Right lobe of liver (tissue), 4 donors: ENCODE results near the gene C1orf56.

Experiments used
- POLR2A ChIP-seq: fragments of 450-650 bp; IDR thresholded peaks from one replicate; pipeline ENCODE4 v1.6.1; 2017; ENCODE audit warnings: antibody characterized with exemption, mild to moderate bottlenecking
- TF ChIP-seq, protein P1 (sequence below), 4 donors: fragments of 200-600 bp in 3 of 4; fragments of 450-650 bp in 1 of 4; IDR thresholded peaks; one replicate each; pipeline versions ENCODE4 v1.5.1 to v1.8.0; 2016 to 2022; ENCODE audit warnings: antibody characterized with exemption in 4 of 4, mild to moderate bottlenecking in 2 of 4
- donor health status: DM: no; HTN: no; CAD: no.
- donor health status: DM: no; HTN: no; CAD: no.
- donor health status: DM: no; HTN: yes; CAD: no.

DNA sequence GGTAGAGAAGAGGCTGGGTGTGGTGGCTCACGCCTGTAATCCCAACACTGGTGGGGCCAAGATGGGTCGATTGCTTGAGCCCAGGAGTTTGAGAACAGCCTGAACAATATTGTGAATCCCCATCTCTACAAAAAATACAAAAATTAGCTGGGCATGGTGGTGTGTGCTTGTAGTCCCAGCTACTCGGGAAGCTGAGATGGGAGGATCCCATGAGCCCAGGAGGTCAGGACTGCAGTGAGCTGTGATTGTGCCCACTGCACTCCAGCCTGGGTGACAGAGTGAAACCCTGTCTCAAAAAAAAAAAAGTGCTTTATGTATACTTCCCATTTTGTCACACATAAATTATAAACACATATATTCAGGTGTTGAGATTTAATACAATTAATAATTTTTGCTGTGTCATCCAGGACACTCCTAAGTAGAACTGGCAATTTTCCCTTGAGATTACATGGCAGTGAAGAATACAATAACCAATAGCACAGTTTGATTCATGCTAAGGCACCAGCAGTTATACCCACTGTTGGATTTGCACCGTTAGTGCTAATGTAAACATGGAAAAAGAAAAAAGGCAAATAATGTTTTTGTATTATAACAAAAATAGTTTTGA lies 38.5 kb downstream of the C1orf56 start:
- TF ChIP-seq, protein P1, sequence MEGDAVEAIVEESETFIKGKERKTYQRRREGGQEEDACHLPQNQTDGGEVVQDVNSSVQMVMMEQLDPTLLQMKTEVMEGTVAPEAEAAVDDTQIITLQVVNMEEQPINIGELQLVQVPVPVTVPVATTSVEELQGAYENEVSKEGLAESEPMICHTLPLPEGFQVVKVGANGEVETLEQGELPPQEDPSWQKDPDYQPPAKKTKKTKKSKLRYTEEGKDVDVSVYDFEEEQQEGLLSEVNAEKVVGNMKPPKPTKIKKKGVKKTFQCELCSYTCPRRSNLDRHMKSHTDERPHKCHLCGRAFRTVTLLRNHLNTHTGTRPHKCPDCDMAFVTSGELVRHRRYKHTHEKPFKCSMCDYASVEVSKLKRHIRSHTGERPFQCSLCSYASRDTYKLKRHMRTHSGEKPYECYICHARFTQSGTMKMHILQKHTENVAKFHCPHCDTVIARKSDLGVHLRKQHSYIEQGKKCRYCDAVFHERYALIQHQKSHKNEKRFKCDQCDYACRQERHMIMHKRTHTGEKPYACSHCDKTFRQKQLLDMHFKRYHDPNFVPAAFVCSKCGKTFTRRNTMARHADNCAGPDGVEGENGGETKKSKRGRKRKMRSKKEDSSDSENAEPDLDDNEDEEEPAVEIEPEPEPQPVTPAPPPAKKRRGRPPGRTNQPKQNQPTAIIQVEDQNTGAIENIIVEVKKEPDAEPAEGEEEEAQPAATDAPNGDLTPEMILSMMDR (IDR thresholded peaks at IDR 0.05): no peak
- no peak for TF ChIP-seq POLR2A
